Activated T-cell treated with anti-CD3 and anti-CD28 coated beads for 1 hour (primary cell): ENCODE data around the gene GJC2.

Experiments used
- DNase-seq: peaks from one replicate; pipeline ENCODE4 v3.0.0-alpha.2; 2020; ENCODE audit warnings: low read depth

GJC2 gene

GRCh38 chr1:228194921-228195812 lies 45.4 kb downstream of the GJC2 start:
- no peak for DNase-seq

DNA sequence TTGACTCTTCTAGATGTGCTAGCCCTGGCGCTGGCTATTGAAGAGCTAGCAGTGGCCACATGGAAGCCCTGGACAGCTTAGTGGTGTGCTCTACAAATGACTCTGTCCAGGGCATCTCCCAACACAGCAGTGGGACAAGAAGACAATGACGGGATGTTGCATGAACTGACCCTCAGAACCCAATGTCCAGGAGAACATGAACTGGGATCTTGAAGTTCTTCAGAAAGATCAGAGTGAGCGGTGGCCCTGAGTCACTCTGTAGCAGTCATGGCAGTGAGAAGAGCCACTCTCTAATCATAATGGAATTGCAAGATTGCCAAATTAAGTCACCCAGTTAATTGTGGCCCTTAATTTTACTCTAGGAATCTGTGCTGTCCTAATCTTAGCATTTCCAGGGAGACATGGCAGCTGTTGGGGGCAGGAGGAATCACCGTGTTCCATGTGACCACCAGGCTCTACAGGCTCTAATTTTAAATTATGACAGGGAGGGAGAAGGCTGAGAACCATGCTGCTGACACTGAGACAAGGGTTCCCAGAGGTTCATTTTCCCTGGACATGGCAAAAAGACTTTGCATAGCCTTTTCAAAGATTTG lies 47.9 kb downstream of the GJC2 start:
- no peak for DNase-seq

- DNase-seq: no peak
Measured at GRCh38 chr1:228198977-228199590, 49.4 kb downstream of the GJC2 start.

DNA sequence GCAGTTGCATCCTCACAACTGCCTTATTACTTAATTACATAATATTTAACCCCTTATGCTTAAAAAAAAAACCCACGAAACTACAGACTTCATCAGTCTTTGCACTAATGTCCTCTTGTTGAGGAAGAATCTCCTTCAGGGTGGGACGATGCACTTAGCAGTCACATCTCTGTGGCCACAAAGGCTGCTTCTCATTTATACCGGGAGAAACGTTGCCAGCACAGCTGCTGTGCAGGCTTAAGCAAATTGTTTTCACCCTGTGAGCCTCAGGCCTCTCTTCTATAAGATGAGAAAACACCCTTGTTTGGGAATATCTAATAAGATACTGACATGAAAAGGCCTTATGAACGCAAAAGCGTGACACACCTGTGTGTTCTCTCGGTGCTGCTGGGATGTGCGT lies 55.2 kb downstream of the GJC2 start:
- no peak for DNase-seq

DNA sequence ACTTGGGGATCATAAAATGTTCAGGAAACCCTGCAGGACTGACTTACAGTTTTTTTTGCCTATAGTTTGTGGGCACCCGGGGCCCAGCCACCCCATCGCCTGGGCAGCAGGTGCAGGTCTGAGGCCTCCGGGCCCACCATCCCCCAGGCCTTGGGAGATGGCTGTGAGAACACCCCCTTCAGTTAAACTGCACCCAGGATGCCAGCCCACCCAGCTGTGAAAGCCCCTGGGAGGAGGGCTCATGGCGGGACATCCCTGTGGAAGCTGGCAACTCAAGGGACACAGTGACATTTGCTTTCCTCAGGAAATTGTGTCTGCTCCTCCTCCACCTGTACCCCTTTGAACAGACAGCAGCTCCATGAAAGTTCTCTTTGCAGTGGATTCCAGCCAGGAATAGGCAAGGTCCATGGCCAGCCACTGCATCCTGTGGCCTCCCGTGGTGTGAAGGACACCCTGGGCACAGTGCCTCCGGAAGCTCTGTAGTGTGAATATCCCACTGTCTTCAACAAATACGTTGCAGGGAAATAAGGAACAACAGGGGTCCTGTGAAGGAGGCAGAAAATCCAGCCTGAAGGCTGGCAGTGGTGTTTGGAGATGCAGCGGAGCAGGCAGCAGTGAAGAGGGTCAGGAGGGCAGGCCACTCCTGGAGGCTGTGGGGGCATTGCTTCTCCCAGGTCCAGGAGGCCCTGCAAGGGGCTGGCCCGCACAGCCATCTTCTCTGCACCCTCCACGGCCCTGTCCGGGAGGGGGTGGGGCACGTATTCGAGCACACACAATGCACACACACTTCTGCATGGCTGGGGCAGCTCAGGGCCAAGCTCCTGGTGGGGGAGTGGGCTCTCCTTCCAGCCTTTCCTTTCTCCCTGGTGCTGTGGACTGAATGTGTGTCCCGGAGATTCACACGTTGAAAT lies 56.1 kb downstream of the GJC2 start:
- no peak for DNase-seq

DNA sequence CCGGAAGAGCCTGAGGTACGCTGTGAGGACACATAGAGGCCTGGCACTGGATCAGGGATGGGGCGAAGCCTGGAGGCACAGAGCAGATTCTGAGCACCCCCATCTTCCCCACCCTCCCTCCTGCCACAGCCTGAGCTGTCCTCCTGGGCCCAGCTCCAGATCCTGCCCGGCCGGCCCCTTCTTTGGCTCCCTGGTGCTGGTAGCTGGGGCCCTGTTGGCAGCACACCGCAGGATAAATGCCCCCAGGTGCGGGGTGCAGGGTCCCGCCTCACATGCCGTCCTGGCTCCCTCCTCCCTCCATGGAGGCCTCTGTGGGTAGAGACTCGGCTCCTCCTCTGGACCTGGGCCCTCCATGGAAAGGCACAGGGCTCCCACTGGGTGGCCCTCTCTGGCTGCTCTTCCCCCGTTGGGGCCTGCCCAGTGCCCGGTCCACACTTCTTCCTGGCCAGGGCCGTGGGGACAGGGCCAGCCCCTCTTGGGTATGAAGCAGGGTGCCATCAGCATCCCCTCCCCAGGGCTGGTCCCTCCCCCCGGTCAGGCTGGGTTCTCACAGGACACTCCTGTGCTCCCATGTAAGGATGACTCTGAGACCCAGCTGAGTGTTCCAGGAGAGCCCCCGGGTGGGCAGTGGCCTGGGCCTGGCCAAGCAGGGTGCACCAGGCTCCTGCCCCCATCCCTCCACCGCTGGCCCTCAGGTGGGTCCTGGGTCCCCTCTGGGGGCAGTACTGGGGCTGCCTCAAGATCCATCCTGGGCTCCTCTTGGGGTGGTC lies 57.0 kb downstream of the GJC2 start:
- DNase-seq: no peak

DNA sequence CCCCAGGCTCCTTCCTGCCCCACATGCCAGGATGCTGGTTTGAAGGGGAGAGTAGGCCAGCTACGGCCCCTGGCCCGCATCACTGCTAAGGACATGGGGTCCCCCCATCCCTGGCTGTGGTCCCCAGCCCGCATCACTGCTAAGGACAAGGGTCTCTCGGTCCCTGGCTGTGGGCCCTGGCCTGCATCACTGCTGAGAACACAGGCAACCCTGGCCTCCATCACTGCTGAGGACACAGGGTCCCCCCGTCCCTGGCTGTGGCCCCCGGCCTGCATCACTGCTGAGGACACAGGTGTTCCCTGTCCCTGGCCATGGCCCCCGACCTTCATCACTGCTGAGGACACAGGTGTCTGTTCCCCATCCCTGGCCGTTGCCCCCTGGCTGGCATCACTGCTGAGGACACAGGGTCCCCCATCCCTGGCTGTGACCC lies 57.7 kb downstream of the GJC2 start:
- no peak for DNase-seq

- no peak for DNase-seq
Measured at GRCh38 chr1:228207851-228208821, 58.4 kb downstream of the GJC2 start, which contains the start of gene OBSCN. Gene OBSCN, plus strand, starts transcription at chr1:228208044. Its CDS starts 3,740 bp downstream, at chr1:228211784.

GRCh38 chr1:228208831-228209551 lies 59.3 kb downstream of the GJC2 start:
- no peak for DNase-seq
